ENCODE data around the gene SLC51A. TPM values are rescaled to one million over a fixed set of nuclear protein-coding genes. Genes with fewer than 3 reads are reported as not detected.

Gene SLC51A
- total RNA-seq, 4 donors from 2014 or later: not detected

DNA sequence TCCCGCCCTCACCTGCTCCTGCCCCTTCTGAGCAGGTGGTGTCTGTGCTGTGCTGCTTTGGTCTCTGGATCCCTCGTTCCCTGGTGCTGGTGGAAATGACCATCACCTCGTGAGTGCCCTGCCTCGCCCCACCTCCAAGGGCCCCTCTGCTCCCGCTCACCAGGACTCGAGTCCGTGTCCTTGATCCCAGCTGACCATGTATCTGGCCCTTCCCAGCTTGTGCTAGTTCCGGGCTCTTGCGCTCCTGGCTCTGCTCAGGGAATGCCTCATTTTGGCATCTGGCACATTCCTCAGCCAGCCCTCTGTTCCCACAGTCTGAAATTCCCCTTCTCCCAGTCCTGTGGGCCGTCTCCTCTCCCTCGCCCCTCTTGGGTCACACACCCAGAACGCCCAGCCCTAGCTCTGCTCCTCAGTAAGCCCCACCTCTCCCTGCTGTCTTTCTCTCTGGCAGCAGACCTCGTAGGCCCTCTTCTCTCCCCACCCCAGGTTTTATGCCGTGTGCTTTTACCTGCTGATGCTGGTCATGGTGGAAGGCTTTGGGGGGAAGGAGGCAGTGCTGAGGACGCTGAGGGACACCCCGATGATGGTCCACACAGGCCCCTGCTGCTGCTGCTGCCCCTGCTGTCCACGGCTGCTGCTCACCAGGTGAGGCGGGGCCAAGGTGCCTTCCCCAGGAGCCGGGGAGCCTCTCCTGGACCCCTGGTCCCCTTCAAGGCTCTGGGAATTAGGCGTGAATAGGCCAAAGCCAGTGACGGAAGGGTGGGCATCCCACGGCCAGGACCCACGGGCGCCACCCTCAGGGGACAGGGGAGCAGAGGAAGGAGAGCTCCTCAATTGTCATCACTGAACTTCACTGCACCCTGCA lies 11.5 kb downstream of the SLC51A start:
- no peak overlapping the region for H3K4me3 ChIP-seq
- no peaks in the 10 kb centered on the region for H3K9me3 ChIP-seq
- WGBS: 47% methylated on average over 22 of the region's 24 CpGs
- peaks cover 23% of the 10 kb centered on the region for H3K4me1 ChIP-seq
- H3K27me3 ChIP-seq: no peaks in the 10 kb centered on the region
- DNase-seq (ENCODE audit: low spot score in 2 of 2): no peak
- no peak overlapping the region for H3K27ac ChIP-seq
- no peaks in the 10 kb centered on the region for H3K36me3 ChIP-seq
- TF ChIP-seq, protein P1, sequence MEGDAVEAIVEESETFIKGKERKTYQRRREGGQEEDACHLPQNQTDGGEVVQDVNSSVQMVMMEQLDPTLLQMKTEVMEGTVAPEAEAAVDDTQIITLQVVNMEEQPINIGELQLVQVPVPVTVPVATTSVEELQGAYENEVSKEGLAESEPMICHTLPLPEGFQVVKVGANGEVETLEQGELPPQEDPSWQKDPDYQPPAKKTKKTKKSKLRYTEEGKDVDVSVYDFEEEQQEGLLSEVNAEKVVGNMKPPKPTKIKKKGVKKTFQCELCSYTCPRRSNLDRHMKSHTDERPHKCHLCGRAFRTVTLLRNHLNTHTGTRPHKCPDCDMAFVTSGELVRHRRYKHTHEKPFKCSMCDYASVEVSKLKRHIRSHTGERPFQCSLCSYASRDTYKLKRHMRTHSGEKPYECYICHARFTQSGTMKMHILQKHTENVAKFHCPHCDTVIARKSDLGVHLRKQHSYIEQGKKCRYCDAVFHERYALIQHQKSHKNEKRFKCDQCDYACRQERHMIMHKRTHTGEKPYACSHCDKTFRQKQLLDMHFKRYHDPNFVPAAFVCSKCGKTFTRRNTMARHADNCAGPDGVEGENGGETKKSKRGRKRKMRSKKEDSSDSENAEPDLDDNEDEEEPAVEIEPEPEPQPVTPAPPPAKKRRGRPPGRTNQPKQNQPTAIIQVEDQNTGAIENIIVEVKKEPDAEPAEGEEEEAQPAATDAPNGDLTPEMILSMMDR (IDR thresholded peaks at IDR 0.05): no peak
- TF ChIP-seq POLR2A (IDR thresholded peaks at IDR 0.05): no peak
- TF ChIP-seq POLR2AphosphoS5 (IDR thresholded peaks at IDR 0.05): no peak
- TF ChIP-seq EP300 (IDR thresholded peaks at IDR 0.05): no peak

- DNase-seq (ENCODE audit: low spot score in 2 of 2): no peak
- Histone ChIP-seq H3K27me3 (no peaks in the 10 kb centered on the region), H3K4me1 (peaks cover 20% of the 10 kb centered on the region), H3K36me3 (peaks cover 6% of the 10 kb centered on the region), H3K27ac (no peak overlapping the region), H3K4me3 (no peak overlapping the region), H3K9me3 (no peaks in the 10 kb centered on the region)
- TF ChIP-seq POLR2AphosphoS5 (IDR thresholded peaks at IDR 0.05): no peak
- TF ChIP-seq POLR2A (IDR thresholded peaks at IDR 0.05): no peak
- TF ChIP-seq EP300 (IDR thresholded peaks at IDR 0.05): no peak
- TF ChIP-seq, protein P1 (IDR thresholded peaks at IDR 0.05): no peak
- 94% methylated on average over 12 of the region's 12 CpGs for WGBS
These were observed 16.0 kb downstream of the SLC51A start for GRCh38 chr3:196232154-196232881.

GRCh38 chr3:196232882-196233251 lies 16.5 kb downstream of the SLC51A start:
- Histone ChIP-seq H3K36me3 (peaks cover 11% of the 10 kb centered on the region), H3K27ac (no peak overlapping the region), H3K27me3 (no peaks in the 10 kb centered on the region), H3K4me3 (no peak overlapping the region), H3K9me3 (no peaks in the 10 kb centered on the region), H3K4me1 (peaks cover 15% of the 10 kb centered on the region)
- DNase-seq (ENCODE audit: low spot score in 2 of 2): no peak
- TF ChIP-seq EP300 (IDR thresholded peaks at IDR 0.05) (no peak), POLR2AphosphoS5 (IDR thresholded peaks at IDR 0.05) (no peak), POLR2A (IDR thresholded peaks at IDR 0.05) (no peak)
- TF ChIP-seq, protein P1 (IDR thresholded peaks at IDR 0.05): no peak
- WGBS: 82% methylated on average over 8 of the region's 8 CpGs

- no peaks in the 10 kb centered on the region for H3K9me3 ChIP-seq
- H3K4me3 ChIP-seq: no peak overlapping the region
- WGBS: 74% methylated on average over 12 of the region's 12 CpGs
- no peaks in the 10 kb centered on the region for H3K4me1 ChIP-seq
- no peak for DNase-seq (ENCODE audit: low spot score in 2 of 2)
- H3K27me3 ChIP-seq: no peaks in the 10 kb centered on the region
- TF ChIP-seq, protein P1 (IDR thresholded peaks at IDR 0.05): no peak
- no peak for TF ChIP-seq POLR2A (IDR thresholded peaks at IDR 0.05)
- no peak for TF ChIP-seq POLR2AphosphoS5 (IDR thresholded peaks at IDR 0.05)
- TF ChIP-seq EP300 (IDR thresholded peaks at IDR 0.05): no peak
- H3K27ac ChIP-seq: peak overlapping the region; percentile 12
- peaks cover 37% of the 10 kb centered on the region for H3K36me3 ChIP-seq
These were observed 19.3 kb downstream of the SLC51A start for GRCh38 chr3:196235452-196236122.
